Astrocyte (in vitro differentiated cells and primary cell): ENCODE data around the gene TMCC1.

Source experiments
- CTCF ChIP-seq: IDR thresholded peaks from 2 replicates; pipeline ENCODE4 v1.5.1; 2011; ENCODE audit warnings: low read depth, mild to moderate bottlenecking, inconsistent platforms, low read length, moderate library complexity; ENCODE audit not compliant: insufficient read depth
- EZH2 ChIP-seq: IDR thresholded peaks from 2 replicates; pipeline ENCODE4 v1.6.1; 2012; ENCODE audit warnings: mild to moderate bottlenecking, low read length, inconsistent platforms; ENCODE audit not compliant: insufficient read depth

- TF ChIP-seq CTCF (no peak), EZH2 (no peak)
Observed at GRCh38 chr3:129940086-129940485, 46.6 kb upstream of the TMCC1 start.
